RPMI8226 (cell line): ENCODE results near the gene STARD7.
"Not testable (repeated sequence)": the region's sequence is repeated elsewhere in the genome, so short reads cannot be mapped to it uniquely, and the experiment has no call there.

ENCODE experiments used
- DNase-seq: peaks from one replicate; pipeline ENCODE4 v3.0.0-alpha.2; 2015

Gene STARD7

GRCh38 chr2:96146153-96146880 lies 62.3 kb downstream of the STARD7 start:
- DNase-seq: peak; percentile 89

- DNase-seq: peak; percentile 18
Observed at GRCh38 chr2:96145848-96146152, 62.8 kb downstream of the STARD7 start.

GRCh38 chr2:96145036-96145847 lies 63.4 kb downstream of the STARD7 start, which contains the start of gene DUSP2:
TSS of gene DUSP2 (minus strand) at chr2:96145440. CDS start at chr2:96145354, 86 bp downstream.
- peak; percentile 96 for DNase-seq

- peak; percentile 48 for DNase-seq
Observed at GRCh38 chr2:96144481-96145035, 64.1 kb downstream of the STARD7 start.

GRCh38 chr2:96143848-96144480 lies 64.7 kb downstream of the STARD7 start:
- DNase-seq: peak; percentile 79

GRCh38 chr2:96143231-96143847 lies 65.3 kb downstream of the STARD7 start:
- no peak for DNase-seq

- peak; percentile 42 for DNase-seq
Observed at GRCh38 chr2:96142217-96143113, 66.2 kb downstream of the STARD7 start.

- DNase-seq: not testable (repeated sequence)
Observed at GRCh38 chr2:96141624-96141967, 67.0 kb downstream of the STARD7 start.

- DNase-seq: no peak
Observed at GRCh38 chr2:96140941-96141623, 67.5 kb downstream of the STARD7 start.

GRCh38 chr2:96139181-96139758 lies 69.4 kb downstream of the STARD7 start:
- no peak for DNase-seq

GRCh38 chr2:96138179-96139145 lies 70.2 kb downstream of the STARD7 start, which contains the start of gene ASTL:
TSS of gene ASTL (minus strand) at chr2:96138502. CDS start at chr2:96138436, 66 bp downstream.
- peak; percentile 67 for DNase-seq

- no peak for DNase-seq
Observed at GRCh38 chr2:96137321-96138178, 71.1 kb downstream of the STARD7 start.

GRCh38 chr2:96136129-96136720 lies 72.4 kb downstream of the STARD7 start:
- peak; percentile 52 for DNase-seq

- DNase-seq: no peak
Observed at GRCh38 chr2:96135621-96136020, 73.0 kb downstream of the STARD7 start.

GRCh38 chr2:96135171-96135570 lies 73.5 kb downstream of the STARD7 start:
- DNase-seq: no peak
